ELF-1 (cell line): ENCODE results near the gene CIBAR2.
A peak's percentile ranks its signal among the peaks of the same experiment; 100 is the strongest.
"Not testable (repeated sequence)": the region's sequence is repeated elsewhere in the genome, so short reads cannot be mapped to it uniquely, and the experiment has no call there.

Source experiments
- DNase-seq: peaks from one replicate; pipeline ENCODE4 v3.0.0-alpha.2; 2016; ENCODE audit warnings: low read depth, low spot score

Gene CIBAR2

DNA sequence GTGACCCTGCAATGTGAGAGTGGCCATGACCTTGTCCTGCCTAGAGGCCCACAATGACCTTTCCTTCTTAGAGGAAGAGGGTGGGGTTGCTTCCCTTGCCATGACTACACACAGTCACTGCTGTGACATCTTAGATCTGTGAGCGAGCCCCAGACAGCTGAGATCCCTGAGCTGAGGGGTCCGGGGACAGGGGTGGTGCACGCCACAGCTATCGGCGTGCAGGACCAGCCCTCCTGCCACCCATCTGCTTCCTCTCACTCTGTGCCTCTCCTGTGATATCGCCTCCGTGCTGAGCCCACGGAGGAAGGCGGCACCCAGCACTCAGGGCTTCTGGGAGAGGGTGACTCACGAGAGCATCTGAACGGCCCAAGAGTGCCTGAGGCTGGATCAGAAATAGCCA, 49.4 kb downstream of the CIBAR2 start:
- no peak for DNase-seq

DNA sequence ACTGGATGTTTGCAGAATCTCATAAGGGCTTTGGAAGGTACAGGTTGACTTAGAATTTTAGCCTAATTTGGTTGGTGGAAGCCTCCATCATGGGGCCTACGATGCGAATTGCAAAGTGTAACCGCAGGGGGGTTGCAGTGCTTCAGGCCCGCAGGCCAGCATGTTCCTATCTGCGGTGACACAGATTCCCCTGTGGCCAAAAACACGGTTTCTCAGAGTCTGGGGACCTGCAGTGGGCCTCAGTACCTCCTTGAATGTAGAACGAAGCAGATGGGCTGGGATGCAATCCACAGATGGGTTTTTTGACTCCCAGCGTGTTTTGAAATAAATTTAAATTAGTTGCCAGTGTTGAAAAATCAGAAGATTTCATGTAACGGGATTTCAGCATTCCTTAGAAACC, 49.9 kb downstream of the CIBAR2 start:
- no peak for DNase-seq

GRCh38 chr16:85061566-85061965, 50.7 kb downstream of the CIBAR2 start:
- DNase-seq = no peak

- DNase-seq = no peak
These were observed 53.4 kb downstream of the CIBAR2 start for GRCh38 chr16:85058909-85059308.

DNA sequence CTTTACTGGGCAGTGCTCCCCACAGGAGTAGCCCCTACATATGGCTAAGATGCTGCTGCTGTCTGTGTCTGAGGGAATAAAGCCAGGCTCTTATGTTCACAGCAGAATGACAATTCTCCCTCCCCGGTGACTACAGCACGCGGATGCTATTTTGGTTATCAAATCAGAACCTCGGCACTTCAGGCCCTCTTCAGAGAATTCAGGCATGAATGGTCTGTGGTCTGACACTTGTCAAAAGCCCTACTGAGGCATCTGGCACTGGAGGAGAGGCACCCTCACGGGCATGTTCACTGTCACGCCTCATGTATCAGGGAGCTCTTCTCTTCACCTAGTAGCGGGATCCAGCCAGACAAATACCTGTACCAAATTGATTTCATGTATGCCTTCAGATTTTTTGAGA, 54.3 kb downstream of the CIBAR2 start:
- no peak for DNase-seq

- DNase-seq = peak; percentile 44
These were observed 54.9 kb downstream of the CIBAR2 start for GRCh38 chr16:85057212-85057889.

DNA sequence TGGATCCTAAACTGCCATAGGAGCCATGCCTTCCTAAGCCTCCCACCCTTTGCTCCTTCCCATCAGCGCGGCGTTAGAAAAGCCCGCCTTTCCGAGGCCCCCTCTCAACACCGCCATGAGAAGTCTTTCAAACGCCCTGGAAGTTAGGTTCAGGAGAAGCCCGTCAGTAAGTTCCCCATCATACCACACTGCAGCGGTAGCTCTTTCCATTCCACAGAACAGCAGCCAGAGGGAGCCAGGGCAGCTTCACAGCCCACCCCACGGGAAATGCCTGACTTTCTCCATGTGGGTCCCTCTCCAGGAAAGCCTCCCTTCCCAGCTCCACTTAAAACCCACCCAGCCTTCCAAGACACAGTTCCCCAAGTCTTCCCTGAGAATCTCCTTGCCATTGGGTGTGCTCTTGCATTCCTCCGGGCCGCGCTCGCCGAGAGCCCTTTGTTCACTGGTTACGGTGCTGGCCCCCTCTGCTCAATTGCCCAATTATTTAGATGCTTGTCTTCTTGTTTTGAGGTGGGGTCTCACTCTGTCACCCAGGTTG, 56.0 kb downstream of the CIBAR2 start:
- peak; percentile 52 for DNase-seq

DNA sequence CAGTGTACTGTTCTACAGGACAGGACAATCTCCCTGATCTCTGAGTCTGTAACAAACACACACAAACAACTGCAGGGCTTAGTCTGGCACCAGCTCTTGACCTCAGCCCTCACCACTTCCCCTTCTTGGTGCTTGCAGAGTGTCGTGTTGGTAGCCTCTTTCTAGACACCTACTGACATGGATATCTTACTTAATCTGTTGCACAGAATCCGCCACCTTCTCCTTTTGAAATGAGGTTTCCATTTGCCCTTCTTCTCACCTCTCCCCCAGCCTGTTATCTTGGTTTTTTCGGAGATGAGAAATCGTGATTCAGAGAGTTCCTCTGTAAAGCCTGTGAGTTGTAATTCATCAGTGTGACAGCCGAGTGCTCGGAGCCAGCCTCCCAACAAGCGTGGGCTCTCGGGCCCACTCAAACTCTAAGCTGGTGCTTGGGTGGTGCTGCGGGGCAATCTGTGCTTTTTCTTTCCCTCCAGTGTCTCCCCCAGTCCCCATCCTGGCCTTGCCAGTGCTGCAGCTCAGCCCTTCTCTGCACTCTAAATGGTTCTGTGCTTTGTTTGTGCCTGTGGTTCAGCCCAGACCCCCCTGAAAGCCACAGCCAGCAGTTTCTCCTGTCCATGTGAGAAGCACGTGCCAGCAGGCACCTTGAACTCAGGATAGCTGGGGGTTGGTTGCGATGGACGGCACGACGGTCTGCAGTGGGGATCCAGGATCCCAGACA, 56.6 kb downstream of the CIBAR2 start:
- DNase-seq = peak; percentile 20

DNA sequence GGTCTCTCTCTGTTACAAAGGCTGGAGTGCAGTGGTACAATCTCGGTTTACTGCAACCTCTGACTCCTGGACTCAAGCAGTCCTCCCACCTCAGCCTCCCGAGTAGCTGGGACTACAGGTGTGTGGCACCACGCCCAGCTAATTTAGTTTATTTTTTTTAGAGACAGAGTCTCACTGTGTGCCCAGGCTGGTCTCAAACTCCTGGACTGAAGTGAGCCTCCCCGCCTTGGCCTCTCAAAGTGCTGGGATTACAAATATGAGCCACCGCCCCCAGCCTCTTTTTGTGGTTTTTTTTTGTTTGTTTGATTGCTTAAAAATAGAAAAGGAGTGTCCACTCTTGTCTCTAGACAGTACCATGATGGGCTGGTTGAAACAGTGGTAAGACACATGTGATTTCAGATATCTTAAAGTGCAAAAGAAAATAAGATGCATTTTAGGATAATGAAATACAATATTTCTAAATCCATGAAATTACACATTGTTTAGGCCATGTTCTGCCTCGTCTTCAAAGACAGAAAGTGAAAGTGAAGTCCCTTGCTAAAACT, 57.3 kb downstream of the CIBAR2 start:
- no peak for DNase-seq

DNA sequence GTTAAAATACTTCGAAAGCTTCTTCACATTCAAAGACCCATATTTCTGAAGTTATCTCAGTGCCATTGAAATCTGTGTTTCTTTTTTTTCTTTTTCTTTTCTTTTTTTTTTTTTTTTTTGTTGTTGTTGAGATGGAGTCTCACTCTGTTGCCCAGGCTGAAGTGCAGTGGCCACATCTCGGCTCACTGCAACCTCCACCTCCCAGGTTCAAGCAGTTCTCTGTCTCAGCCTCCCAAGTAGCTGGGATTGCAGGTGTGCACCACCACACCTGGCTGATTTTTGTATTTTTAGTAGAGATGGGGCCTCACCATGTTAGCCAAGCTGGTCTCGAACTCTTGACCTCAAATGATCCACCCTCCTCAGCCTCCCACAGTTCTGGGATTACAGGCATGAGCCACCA, 58.0 kb downstream of the CIBAR2 start:
- DNase-seq = not testable (repeated sequence)

DNA sequence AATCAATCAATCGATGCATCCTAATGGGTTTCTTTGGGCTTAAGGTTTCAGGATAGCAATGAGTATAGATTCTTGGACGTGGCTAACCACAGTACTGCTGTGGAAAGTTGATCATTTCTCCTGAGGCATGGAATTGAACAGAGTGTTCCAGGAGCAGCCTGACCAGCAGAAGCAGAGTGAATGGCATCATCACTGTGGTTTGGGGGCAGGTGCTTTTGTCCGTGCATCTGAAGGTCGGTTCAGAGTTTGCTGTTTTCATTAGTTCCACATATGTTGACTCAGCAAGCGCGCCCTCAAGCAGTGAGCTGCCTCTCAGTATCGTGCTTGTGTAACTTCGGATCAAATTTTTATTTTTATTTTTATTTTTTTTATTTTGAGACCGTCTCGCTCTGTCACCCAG, 59.7 kb downstream of the CIBAR2 start:
- DNase-seq = no peak

- DNase-seq = no peak
These were observed 60.6 kb downstream of the CIBAR2 start for GRCh38 chr16:85051683-85052082.

- no peak for DNase-seq
These were observed 61.1 kb downstream of the CIBAR2 start for GRCh38 chr16:85051067-85051581.

DNA sequence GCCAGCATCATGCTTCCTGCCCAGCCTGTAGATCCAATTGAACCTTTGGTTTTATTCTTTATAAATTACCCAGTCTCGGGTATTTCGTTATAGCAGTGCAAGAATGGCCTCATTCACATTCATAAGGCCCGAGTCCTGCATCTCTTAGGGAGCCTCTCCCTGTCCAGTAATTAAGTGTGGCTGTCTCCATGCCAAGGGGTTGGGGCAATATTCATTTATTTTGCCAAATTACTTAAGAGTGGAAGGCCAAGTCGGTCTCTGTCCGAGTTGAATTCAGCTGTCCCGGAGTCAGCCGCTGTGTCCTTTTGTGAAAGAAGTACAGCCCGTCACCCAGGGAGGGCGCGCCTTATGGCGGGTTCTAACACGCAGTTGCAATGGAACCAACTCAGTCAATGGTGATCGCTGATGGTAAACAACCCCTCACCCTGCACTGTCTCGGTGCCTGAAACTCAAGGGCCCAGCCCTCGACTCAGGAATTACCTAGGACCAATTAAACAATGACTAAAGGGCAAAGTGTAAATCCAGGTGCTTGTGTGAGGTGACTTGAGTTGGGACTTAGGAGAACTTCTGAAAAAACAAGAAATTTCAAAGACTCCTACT, 62.5 kb downstream of the CIBAR2 start:
- DNase-seq = no peak

- no peak for DNase-seq
These were observed 63.2 kb downstream of the CIBAR2 start for GRCh38 chr16:85048921-85049562.
